ENCODE measurements around the gene GDNF.

GDNF gene

DNA sequence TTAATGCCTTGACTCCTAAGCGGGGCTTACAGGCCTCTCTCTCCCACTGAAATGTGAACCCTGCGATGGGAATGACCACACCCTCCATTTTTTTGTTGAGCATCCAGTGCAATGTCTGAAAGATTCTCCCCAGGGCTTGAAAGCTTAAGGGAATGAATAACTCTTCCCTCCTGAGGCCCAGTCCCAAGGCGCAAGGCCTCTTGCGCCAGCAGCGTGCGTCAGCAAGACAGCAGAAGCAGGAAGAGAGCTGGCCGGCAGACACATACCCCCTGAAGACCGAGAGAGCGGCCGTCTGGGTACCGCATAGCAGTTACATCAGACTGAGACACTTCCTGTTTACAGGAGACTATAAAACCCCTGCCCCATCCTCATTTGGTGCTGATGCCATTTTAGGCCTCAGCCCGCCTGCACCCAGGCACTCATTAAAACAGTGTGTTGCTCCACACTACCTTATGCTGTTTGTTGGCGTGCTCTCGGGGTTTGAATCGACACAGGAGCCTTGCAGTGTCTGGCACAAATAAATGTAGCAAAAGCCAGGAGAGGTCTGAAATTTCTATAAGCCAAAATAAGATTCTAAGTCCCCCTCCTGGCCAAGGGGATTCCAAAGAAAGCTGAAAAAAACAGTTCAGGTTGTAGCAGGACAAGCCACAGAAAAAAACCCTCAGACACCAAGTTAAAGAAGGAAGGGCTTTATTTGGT lies 62.3 kb downstream of the GDNF start:
- no peak for TF ChIP-seq CTCF (IDR thresholded peaks at IDR 0.05; ENCODE audit: borderline replicate concordance, control extremely low read depth, extremely low read depth, insufficient read depth, missing control alignments)
- DNase-seq (ENCODE audit: low spot score), result no peak
- in situ Hi-C loops (cut with MboI; ENCODE audit: low sequenced_read_pairs, unreplicated experiment), result no loop called here

GRCh38 chr5:37776826-37777225 lies 63.0 kb downstream of the GDNF start:
- DNase-seq (ENCODE audit: low spot score), result no peak
- in situ Hi-C loops (cut with MboI; ENCODE audit: low sequenced_read_pairs, unreplicated experiment), result no loop called here
- no peak for TF ChIP-seq CTCF (IDR thresholded peaks at IDR 0.05; ENCODE audit: borderline replicate concordance, control extremely low read depth, extremely low read depth, insufficient read depth, missing control alignments)

- peak; percentile 17 for TF ChIP-seq CTCF (IDR thresholded peaks at IDR 0.05; ENCODE audit: borderline replicate concordance, control extremely low read depth, extremely low read depth, insufficient read depth, missing control alignments)
- peak; percentile 28 for DNase-seq (ENCODE audit: low spot score)
- in situ Hi-C loops (cut with MboI; ENCODE audit: low sequenced_read_pairs, unreplicated experiment), result no loop called here
Observed at GRCh38 chr5:37774912-37775483, 64.8 kb downstream of the GDNF start.

- in situ Hi-C loops (cut with MboI; ENCODE audit: low sequenced_read_pairs, unreplicated experiment), result no loop called here
- TF ChIP-seq CTCF (IDR thresholded peaks at IDR 0.05; ENCODE audit: borderline replicate concordance, control extremely low read depth, extremely low read depth, insufficient read depth, missing control alignments), result no peak
- no peak for DNase-seq (ENCODE audit: low spot score)
Observed at GRCh38 chr5:37773809-37774208, 66.0 kb downstream of the GDNF start.

DNA sequence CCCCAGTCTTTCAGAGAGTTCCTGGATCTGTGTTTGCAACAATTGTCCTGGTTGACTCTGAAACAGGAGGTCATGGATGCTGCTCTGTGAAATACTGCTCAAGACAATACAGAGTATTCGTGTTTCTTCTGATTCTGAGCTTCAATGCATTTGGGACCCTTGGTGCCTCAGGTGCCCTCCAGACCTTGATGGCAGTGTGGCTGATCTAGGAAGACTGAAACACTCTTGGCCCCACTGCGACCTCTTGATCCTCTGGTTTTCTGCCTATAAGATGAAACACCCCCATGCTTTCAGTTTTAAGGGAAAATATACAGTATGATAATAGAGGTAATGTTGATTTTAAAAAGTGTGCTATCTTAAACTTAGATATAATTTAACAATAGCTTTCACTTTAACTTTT lies 67.6 kb downstream of the GDNF start:
- no peak for DNase-seq (ENCODE audit: low spot score)
- no peak for TF ChIP-seq CTCF (IDR thresholded peaks at IDR 0.05; ENCODE audit: borderline replicate concordance, control extremely low read depth, extremely low read depth, insufficient read depth, missing control alignments)
- in situ Hi-C loops (cut with MboI; ENCODE audit: low sequenced_read_pairs, unreplicated experiment), result no loop called here

DNA sequence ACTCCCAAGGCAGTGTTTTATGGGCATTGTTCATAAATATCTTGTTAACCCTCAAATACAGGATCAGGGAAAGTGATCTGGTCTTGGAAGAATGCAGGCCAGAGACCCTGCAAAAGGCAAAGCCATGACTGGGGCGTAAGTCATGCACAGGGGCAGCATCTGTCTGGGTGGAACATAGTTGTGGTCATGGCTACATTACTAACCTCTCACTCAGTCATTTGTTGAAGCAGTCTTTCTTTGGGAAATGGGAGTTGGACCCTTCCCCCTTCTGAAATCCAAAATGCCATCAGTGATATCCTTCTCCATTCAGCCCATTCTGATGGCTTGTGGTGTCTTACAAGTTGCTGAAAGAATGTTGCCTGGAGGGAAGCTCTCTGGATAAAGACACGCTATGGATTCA lies 68.1 kb downstream of the GDNF start:
- no peak for DNase-seq (ENCODE audit: low spot score)
- no peak for TF ChIP-seq CTCF (IDR thresholded peaks at IDR 0.05; ENCODE audit: borderline replicate concordance, control extremely low read depth, extremely low read depth, insufficient read depth, missing control alignments)
- in situ Hi-C loops (cut with MboI; ENCODE audit: low sequenced_read_pairs, unreplicated experiment), result no loop called here
